Measurements from ENCODE around the gene HSP90AA1.

The HSP90AA1 gene

GRCh38 chr14:102034301-102034700 lies 52.5 kb downstream of the HSP90AA1 start:
- no peak for DNase-seq

GRCh38 chr14:102033241-102033640 lies 53.6 kb downstream of the HSP90AA1 start:
- no peak for DNase-seq

All from NK-92 treated with Interleukin-12 subunit alpha and Interleukin-12 subunit beta, amount 100 ng/mL, for 24 hours (cell line).